Mammary epithelial cell (primary cell): ENCODE measurements around the gene ZNF536.

Experiments used
- CTCF ChIP-seq, 2 donors: IDR thresholded peaks in 1 of 2; conservative IDR thresholded peaks in 1 of 2; 2 replicates each; pipeline ENCODE4 v1.5.1; 2011 to 2012; ENCODE audit warnings: inconsistent platforms in 2 of 2, low read length in 2 of 2, mild to moderate bottlenecking in 2 of 2, control low read depth in 1 of 2, low read depth in 1 of 2; ENCODE audit not compliant: insufficient read depth in 1 of 2; ENCODE audit errors: extremely low read depth in 1 of 2
- EZH2 ChIP-seq: IDR thresholded peaks from 2 replicates; pipeline ENCODE4 v1.6.1; 2012; ENCODE audit warnings: low read length, inconsistent platforms, borderline replicate concordance

DNA sequence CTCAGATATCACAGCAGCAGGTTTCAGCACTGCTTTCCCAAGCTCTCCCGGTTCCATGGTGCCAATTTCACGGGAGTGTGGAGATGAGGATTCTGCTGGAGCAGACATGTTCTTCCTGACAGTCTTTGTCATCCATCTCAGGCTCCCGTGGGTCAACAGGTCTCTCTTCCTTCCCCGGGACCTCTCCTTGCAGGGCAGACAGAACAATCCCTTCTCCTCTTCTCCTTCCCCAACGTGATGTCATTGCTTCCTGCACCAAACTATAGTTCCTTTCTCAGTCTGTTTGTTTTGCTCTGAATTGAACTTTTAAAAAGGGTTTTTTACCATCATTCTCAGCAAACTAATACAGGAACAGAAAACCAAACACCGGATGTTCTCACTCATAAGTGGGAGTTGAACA is 107.9 kb downstream of the ZNF536 start:
- TF ChIP-seq CTCF (conservative IDR thresholded peaks at IDR 0.05 in 1 of 2, IDR thresholded peaks at IDR 0.05 in 1 of 2; ENCODE audit: extremely low read depth in 1 of 2, insufficient read depth in 1 of 2, low read depth in 1 of 2, low read length in 2 of 2) (no peak), EZH2 (no peak)
